Neural cell (in vitro differentiated cells): ENCODE measurements around the gene C1orf210.

Experiments used
- EP300 ChIP-seq: fragments of 450-650 bp; conservative IDR thresholded peaks from 2 replicates; pipeline ENCODE4 v1.6.1; 2014; ENCODE audit warnings: antibody characterized with exemption, mild to moderate bottlenecking, moderate library complexity; ENCODE audit not compliant: poor library complexity, severe bottlenecking
- EZH2 ChIP-seq: fragments of 200-600, 300-800 bp; shearing (Covaris generic), sonication (generic); IDR thresholded peaks from 2 replicates; pipeline ENCODE4 v1.6.1; 2014; ENCODE audit warnings: antibody characterized with exemption, low read length, borderline replicate concordance, mild to moderate bottlenecking; ENCODE audit not compliant: insufficient read depth, poor library complexity, severe bottlenecking
- MXI1 ChIP-seq: fragments of 450-650 bp; conservative IDR thresholded peaks from 2 replicates; pipeline ENCODE4 v1.6.1; 2014; ENCODE audit warnings: antibody characterized with exemption, mild to moderate bottlenecking; ENCODE audit not compliant: poor library complexity, severe bottlenecking
- POLR2AphosphoS5 ChIP-seq: IDR thresholded peaks from 2 replicates; pipeline ENCODE4 v1.6.1; 2012
- RAD21 ChIP-seq: fragments of 450-650 bp; conservative IDR thresholded peaks from 2 replicates; pipeline ENCODE4 v1.6.1; 2014; ENCODE audit warnings: antibody characterized with exemption, mild to moderate bottlenecking, moderate library complexity
- TAF1 ChIP-seq: IDR thresholded peaks from 2 replicates; pipeline ENCODE4 v1.6.1; 2012; ENCODE audit warnings: low read depth
- TF ChIP-seq, protein P1 (sequence below): fragments of 450-650 bp; IDR thresholded peaks from 2 replicates; pipeline ENCODE4 v1.5.1; 2014; ENCODE audit warnings: antibody characterized with exemption, mild to moderate bottlenecking, moderate library complexity; ENCODE audit not compliant: poor library complexity, severe bottlenecking

DNA sequence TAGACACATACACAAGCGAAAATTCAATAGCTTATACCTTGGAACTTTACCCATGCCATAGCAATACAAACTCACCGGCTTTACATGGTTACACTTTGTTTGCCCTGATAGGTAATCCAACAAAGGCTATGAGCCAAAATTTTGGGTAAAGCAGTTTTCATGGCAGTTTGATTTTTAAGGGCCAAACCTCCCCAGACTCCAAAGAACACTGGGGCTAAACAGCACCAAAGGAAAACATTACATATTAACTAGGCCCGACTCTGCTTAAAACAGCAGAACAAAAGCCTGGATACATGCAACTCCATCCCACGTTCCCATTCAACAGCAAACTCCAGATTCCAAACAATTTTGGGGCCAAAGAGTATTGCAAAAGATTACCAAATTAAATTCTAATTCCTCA is 19.9 kb downstream of the C1orf210 start:
- TF ChIP-seq RAD21, result no peak
- no peak for TF ChIP-seq EZH2
- TF ChIP-seq, protein P1, sequence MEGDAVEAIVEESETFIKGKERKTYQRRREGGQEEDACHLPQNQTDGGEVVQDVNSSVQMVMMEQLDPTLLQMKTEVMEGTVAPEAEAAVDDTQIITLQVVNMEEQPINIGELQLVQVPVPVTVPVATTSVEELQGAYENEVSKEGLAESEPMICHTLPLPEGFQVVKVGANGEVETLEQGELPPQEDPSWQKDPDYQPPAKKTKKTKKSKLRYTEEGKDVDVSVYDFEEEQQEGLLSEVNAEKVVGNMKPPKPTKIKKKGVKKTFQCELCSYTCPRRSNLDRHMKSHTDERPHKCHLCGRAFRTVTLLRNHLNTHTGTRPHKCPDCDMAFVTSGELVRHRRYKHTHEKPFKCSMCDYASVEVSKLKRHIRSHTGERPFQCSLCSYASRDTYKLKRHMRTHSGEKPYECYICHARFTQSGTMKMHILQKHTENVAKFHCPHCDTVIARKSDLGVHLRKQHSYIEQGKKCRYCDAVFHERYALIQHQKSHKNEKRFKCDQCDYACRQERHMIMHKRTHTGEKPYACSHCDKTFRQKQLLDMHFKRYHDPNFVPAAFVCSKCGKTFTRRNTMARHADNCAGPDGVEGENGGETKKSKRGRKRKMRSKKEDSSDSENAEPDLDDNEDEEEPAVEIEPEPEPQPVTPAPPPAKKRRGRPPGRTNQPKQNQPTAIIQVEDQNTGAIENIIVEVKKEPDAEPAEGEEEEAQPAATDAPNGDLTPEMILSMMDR, result no peak
- TF ChIP-seq POLR2AphosphoS5, result no peak
- TF ChIP-seq EP300, result no peak
- TF ChIP-seq TAF1, result no peak
- no peak for TF ChIP-seq MXI1
